NCI-H1694 treated with DMSO at 0.1 percent for 48 hours (cell line): ENCODE data around the gene DCT.
A peak's percentile ranks its signal among the peaks of the same experiment; 100 is the strongest.

Experiments used
- DNase-seq: peaks from one replicate; lab custom pipeline; 2025; lab: John Stamatoyannopoulos, UW

DCT gene

GRCh38 chr13:94454334-94454733 is 25.1 kb downstream of the DCT start:
- DNase-seq, result no peak

- DNase-seq, result no peak
Observed at GRCh38 chr13:94444826-94445225, 34.7 kb downstream of the DCT start.

- DNase-seq, result peak; percentile 87
Observed at GRCh38 chr13:94435604-94436226, 43.8 kb downstream of the DCT start.

DNA sequence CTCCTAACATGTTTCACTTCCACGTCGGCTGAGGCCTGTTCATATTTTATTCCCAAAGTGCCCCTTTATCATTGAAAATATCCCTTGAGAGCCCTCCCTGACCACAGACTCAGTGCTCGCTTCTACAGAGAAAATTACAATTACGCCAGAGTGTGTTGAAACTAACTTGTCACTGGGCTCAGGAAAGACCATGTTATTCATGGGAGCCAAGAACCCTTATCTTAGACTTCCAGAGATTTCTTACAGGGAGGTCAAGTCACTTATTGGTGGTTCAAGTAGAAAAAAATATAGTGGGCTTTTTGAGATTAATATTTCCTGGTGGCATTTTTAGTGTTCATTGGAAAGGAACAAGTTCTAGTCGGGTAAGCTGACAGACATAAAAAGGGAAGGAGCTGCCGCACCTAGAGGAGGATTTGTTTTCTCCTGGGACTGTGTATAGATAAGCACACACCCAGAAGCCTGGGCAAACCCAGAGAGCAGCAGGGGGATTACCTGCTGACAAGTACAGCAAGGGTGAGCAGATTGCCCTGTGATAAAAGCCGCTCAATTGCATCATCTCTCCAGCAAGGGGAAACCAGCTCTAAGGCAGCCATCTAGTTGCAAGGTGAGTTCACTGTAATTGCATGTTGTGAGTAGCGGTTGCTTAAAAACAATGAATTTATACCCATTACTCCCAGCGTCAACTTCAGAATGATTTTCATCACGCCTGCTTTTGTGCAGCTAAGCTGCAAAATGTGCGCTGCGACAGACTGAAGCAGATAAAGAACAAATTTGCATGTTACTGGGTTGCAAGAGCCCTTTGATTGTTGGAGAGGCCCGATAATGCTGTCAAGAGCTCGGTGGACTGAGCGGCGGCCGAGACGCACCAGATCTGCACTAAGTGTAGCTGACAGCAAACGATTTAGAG is 46.2 kb downstream of the DCT start:
- no peak for DNase-seq

DNA sequence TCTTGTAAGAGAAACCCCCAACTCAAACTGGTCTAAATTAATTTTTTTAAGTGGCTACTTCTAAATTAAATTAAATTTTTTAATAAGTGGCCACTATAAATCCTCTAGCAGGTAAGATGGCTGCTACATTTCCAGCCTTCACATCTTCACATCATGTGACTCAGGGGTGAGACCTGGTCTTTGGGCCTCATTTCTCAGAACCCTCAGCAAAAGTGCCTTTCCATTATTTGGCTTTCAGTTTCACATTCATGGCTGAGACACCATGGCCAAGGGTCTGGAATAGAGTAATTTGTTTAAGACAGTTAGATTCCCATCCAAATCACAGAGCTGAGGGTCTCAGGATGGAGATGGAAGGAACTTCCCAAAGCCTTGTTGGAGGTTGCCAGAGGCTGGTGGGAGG is 47.5 kb downstream of the DCT start:
- DNase-seq, result no peak

- DNase-seq, result no peak
Observed at GRCh38 chr13:94431574-94431973, 47.9 kb downstream of the DCT start.

GRCh38 chr13:94427313-94427953 is 52.0 kb downstream of the DCT start:
- DNase-seq, result no peak

- no peak for DNase-seq
Observed at GRCh38 chr13:94419925-94420305, 59.6 kb downstream of the DCT start.

DNA sequence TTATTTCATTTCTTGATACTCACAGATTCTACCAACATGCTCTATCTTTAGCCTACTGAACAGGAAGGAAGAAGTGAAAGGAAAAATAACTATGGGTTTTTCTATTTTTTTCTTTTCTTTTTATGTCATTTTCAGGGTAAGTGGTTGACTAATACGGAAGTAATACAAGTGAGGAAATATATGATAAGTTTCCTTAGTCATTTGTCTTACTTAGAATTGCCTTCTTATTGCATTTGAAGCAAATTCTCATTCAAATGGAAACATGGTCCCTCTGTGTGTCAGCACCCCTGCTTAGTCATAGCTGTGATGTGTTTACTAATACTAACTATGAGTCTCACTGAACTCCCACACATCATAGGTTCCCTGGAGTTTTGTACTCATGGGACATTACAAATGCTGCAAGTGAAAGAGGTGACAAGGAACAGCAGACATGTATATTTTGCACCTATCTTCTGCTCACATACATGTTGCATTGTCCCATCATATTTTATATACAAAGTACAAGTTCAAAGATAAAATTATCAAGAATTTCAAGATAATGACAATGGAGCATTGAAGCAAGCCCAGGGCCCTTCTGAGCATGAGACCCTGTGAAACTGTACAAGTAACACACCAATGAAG is 60.1 kb downstream of the DCT start:
- DNase-seq, result no peak

DNA sequence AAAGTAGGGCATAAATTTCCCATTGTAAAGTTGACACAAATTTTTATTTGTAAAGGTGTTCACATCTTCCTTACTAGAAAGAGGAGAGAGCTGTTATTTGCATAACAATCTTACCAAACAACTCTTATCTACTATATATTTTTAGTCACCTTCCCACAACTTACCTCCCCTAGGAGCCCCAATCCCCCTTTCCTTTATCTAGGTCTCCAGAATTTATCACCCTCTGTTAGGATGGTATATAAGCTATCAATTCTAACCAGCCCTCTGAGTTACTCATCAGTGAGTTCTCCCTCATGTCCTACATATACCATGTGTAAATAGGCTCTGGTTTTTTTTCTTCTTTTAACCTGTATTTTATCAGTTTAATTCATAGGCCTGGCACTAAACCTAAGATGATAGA is 62.2 kb downstream of the DCT start:
- no peak for DNase-seq

DNA sequence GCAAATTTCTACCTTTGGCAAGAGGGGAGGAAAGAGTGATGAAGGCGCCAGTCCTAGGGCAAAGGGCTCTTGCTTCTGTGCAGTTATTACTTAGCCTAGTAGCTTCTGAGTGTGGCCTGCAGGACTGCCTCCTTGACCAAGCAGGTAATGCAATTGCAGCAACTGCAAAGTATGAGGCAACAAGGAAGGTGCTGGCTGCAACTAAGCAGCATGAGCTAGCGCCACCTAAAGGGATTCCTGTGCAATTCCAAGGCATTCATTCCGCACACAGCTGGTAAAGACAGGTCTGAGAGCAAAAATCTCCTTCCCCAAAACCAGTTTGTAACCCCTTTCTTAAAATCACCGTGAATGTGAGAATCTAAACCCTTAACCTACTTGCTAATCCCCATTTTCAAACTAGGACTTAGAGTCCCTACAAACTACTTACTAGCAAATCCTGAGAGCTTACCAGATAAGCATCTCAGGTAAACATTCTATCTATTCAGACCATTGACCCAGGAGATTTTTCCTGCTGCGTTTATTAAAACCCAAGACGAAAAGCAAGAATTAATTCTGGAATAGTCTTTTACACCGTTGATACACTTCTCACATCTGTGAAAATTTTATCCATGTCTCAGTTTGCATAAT is 62.9 kb downstream of the DCT start:
- peak; percentile 12 for DNase-seq

DNA sequence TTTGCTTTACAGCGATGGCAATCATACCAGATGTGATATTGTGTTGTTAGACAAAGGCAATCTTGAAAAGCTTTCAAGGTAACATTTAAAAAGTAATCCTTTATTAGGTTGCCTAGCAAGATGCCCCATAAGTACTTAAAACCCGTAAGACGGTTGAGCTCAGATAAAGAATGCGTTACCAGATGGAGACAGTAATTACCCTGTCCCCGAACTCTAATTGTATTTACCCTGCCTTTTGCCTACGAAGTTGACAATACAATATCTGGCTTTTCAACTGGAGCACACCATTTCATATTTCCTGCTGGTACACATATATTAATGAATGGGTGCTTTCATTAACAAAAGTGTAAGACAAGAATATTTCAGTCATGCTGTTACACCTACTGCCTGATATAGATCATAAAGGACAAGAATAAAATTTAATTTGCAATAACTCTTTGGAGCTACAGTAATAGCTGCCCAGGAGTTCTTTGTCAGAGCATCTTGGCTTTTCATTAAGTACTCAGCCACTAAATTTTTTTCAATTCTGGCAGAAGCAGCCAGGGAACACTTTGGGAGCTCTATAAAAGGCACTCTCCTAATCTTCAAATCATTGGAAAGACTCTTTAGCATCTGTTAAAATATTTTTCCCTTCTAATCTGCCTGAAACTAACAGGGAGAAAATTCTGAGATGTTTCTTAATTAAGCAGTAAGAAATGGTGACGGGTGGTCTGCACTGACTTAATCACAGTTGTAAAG is 63.8 kb downstream of the DCT start:
- DNase-seq, result no peak

DNA sequence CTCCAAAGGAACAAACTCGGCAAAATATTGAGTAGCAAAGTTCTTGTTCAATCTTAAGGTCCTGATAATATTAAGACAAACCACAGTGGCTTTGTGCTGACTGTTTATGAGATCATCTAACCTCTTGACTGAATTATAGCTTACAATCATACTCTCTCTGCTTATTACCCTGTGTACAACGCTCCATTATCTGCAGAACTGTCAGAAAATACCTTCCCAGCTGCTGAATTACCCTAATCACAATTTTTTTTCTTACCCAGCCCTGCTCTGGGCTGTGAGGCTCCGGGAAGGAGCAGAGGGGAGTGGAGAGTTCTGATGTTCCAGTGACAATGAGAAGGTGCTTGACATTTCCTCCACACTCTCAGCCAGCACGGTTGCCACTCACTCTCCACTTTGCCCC is 64.8 kb downstream of the DCT start:
- DNase-seq, result no peak

DNA sequence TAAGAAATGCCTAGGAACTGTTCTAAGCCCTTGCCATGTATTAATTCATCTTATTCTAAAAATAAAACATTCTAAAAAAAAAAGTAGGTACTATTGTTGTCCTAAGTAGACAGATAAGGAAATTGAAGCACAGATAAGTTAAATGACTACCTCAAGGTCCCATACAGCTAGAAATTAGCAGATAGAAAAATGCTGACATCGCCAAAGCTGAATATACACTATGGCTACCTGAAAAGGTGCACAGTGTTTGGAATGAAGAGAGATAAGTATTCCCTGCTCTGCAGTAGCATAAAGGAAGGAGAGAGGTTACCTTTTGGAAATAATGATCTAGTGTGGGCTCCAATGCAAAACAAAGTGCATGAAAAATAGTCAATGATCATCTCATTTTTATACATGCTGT is 65.3 kb downstream of the DCT start:
- no peak for DNase-seq

GRCh38 chr13:94413598-94413944 is 65.9 kb downstream of the DCT start:
- DNase-seq, result no peak

- no peak for DNase-seq
Observed at GRCh38 chr13:94412870-94413597, 66.4 kb downstream of the DCT start.

- no peak for DNase-seq
Observed at GRCh38 chr13:94411747-94412146, 67.7 kb downstream of the DCT start.

DNA sequence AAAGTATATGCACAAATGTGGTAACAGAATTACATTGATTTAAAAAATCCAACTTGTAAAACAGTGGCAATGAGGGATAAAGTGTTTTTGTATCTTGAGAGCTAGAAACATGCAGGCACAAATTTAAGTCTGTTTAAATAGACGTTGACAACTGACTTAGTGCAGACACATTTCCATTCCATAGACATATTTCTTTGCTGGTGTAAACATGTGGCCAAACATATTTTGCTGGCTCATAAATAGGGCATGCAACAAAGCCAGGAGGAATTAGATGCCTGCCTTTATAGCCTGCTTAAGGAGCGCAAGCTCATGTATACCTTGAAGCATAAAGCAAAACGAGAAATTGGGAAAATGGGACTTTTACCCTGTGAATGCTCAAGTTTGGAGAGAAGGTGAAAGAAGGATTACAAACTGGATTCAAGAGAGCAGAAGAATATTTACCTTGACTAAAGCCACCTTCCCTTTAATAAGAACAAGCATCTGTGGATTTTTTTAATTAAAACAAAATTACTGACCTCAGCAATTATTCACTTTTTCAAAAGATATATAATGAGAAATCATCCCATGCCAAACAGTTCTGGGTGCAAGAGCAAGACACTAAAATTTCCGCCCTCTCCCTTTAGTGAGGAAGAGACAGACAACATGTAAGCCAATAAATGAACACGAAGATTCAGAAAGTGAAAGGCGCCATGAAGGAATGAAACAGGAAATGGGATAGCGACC is 71.0 kb downstream of the DCT start:
- DNase-seq, result no peak

GRCh38 chr13:94400874-94401273 is 78.6 kb downstream of the DCT start:
- DNase-seq, result no peak

GRCh38 chr13:94399812-94400211 is 79.7 kb downstream of the DCT start:
- no peak for DNase-seq
